ENCODE results near the gene MACROD1.

Gene MACROD1

GRCh38 chr11:64062185-64063039 lies 103.5 kb downstream of the MACROD1 start:
- Histone ChIP-seq H3K9me3 (ENCODE audit: low read depth, low read length) (no peaks in the 10 kb centered on the region), H3K4me3 (no peak overlapping the region), H3K9ac (ENCODE audit: insufficient read length) (no peak overlapping the region), H3K36me3 (ENCODE audit: insufficient read depth, low read length) (no peaks in the 10 kb centered on the region), H3K27ac (no peak overlapping the region)
- TF ChIP-seq FOXP2 (optimal IDR thresholded peaks at IDR 0.05; ENCODE audit: control extremely low read depth, extremely low read length, insufficient read depth) (no peak), EZH2 (IDR thresholded peaks at IDR 0.05) (no peak), POLR2AphosphoS5 (IDR thresholded peaks at IDR 0.05; ENCODE audit: borderline replicate concordance, low read depth, low read length) (no peak)
- no peak for DNase-seq (ENCODE audit: low read depth, low spot score)

- no peak for DNase-seq (ENCODE audit: low read depth, low spot score)
- Histone ChIP-seq H3K9ac (ENCODE audit: insufficient read length) (peak overlapping the region; percentile 67), H3K4me3 (peak overlapping the region; percentile 79), H3K27ac (0 out of 2 replicates have a peak overlapping the region, but pooled peaks have one; percentile 31), H3K36me3 (ENCODE audit: insufficient read depth, low read length) (no peaks in the 10 kb centered on the region), H3K9me3 (ENCODE audit: low read depth, low read length) (no peaks in the 10 kb centered on the region)
- peak; percentile 20; the same call in 1 of the 2 replicates for TF ChIP-seq POLR2AphosphoS5 (IDR thresholded peaks at IDR 0.05; ENCODE audit: borderline replicate concordance, low read depth, low read length)
- TF ChIP-seq EZH2 (IDR thresholded peaks at IDR 0.05): no peak
These were observed 105.0 kb downstream of the MACROD1 start for GRCh38 chr11:64060861-64061444.

GRCh38 chr11:64060263-64060860 lies 105.6 kb downstream of the MACROD1 start:
- peak overlapping the region; percentile 79 for H3K4me3 ChIP-seq
- H3K9ac ChIP-seq (ENCODE audit: insufficient read length): no peak overlapping the region
- no peak overlapping the region for H3K27ac ChIP-seq
- no peak for DNase-seq (ENCODE audit: low read depth, low spot score)
- H3K36me3 ChIP-seq (ENCODE audit: insufficient read depth, low read length): no peaks in the 10 kb centered on the region
- TF ChIP-seq FOXP2 (optimal IDR thresholded peaks at IDR 0.05; ENCODE audit: control extremely low read depth, extremely low read length, insufficient read depth) (no peak), POLR2AphosphoS5 (IDR thresholded peaks at IDR 0.05; ENCODE audit: borderline replicate concordance, low read depth, low read length) (no peak), EZH2 (IDR thresholded peaks at IDR 0.05) (no peak)
- H3K9me3 ChIP-seq (ENCODE audit: low read depth, low read length): no peaks in the 10 kb centered on the region

- Histone ChIP-seq H3K4me3 (no peak overlapping the region), H3K27ac (no peak overlapping the region), H3K36me3 (ENCODE audit: insufficient read depth, low read length) (no peaks in the 10 kb centered on the region), H3K9me3 (ENCODE audit: low read depth, low read length) (no peaks in the 10 kb centered on the region), H3K9ac (ENCODE audit: insufficient read length) (no peak overlapping the region)
- no peak for TF ChIP-seq FOXP2 (optimal IDR thresholded peaks at IDR 0.05; ENCODE audit: control extremely low read depth, extremely low read length, insufficient read depth)
- DNase-seq (ENCODE audit: low read depth, low spot score): no peak
These were observed 106.4 kb downstream of the MACROD1 start for GRCh38 chr11:64059339-64060140.

- TF ChIP-seq FOXP2 (optimal IDR thresholded peaks at IDR 0.05; ENCODE audit: control extremely low read depth, extremely low read length, insufficient read depth): no peak
- no peak for TF ChIP-seq EZH2 (IDR thresholded peaks at IDR 0.05)
- TF ChIP-seq POLR2AphosphoS5 (IDR thresholded peaks at IDR 0.05; ENCODE audit: borderline replicate concordance, low read depth, low read length): no peak
- Histone ChIP-seq H3K36me3 (ENCODE audit: insufficient read depth, low read length) (no peaks in the 10 kb centered on the region), H3K27ac (no peak overlapping the region), H3K4me3 (no peak overlapping the region), H3K9me3 (ENCODE audit: low read depth, low read length) (no peaks in the 10 kb centered on the region), H3K9ac (ENCODE audit: insufficient read length) (no peak overlapping the region)
- DNase-seq (ENCODE audit: low read depth, low spot score): no peak
These were observed 107.4 kb downstream of the MACROD1 start for GRCh38 chr11:64058494-64058893.

- no peak for DNase-seq (ENCODE audit: low read depth, low spot score)
- TF ChIP-seq POLR2AphosphoS5 (IDR thresholded peaks at IDR 0.05; ENCODE audit: borderline replicate concordance, low read depth, low read length) (no peak), EZH2 (IDR thresholded peaks at IDR 0.05) (no peak), FOXP2 (optimal IDR thresholded peaks at IDR 0.05; ENCODE audit: control extremely low read depth, extremely low read length, insufficient read depth) (no peak)
- Histone ChIP-seq H3K9me3 (ENCODE audit: low read depth, low read length) (no peaks in the 10 kb centered on the region), H3K9ac (ENCODE audit: insufficient read length) (no peak overlapping the region), H3K36me3 (ENCODE audit: insufficient read depth, low read length) (no peaks in the 10 kb centered on the region), H3K27ac (no peak overlapping the region), H3K4me3 (no peak overlapping the region)
These were observed 108.0 kb downstream of the MACROD1 start for GRCh38 chr11:64057890-64058289.

- Histone ChIP-seq H3K9me3 (ENCODE audit: low read depth, low read length) (no peaks in the 10 kb centered on the region), H3K9ac (ENCODE audit: insufficient read length) (no peak overlapping the region), H3K36me3 (ENCODE audit: insufficient read depth, low read length) (no peaks in the 10 kb centered on the region), H3K27ac (no peak overlapping the region), H3K4me3 (no peak overlapping the region)
- no peak for DNase-seq (ENCODE audit: low read depth, low spot score)
- no peak for TF ChIP-seq FOXP2 (optimal IDR thresholded peaks at IDR 0.05; ENCODE audit: control extremely low read depth, extremely low read length, insufficient read depth)
- no peak for TF ChIP-seq EZH2 (IDR thresholded peaks at IDR 0.05)
- TF ChIP-seq POLR2AphosphoS5 (IDR thresholded peaks at IDR 0.05; ENCODE audit: borderline replicate concordance, low read depth, low read length): no peak
These were observed 109.1 kb downstream of the MACROD1 start for GRCh38 chr11:64056861-64057260.

Measured in SK-N-MC (cell line).